NCI-H345 (cell line): ENCODE results near the gene ALDH4A1.
A peak's percentile ranks its signal among the peaks of the same experiment; 100 is the strongest.

Source experiments
- DNase-seq: peaks from one replicate; lab custom pipeline; 2025; lab: John Stamatoyannopoulos, UW

The ALDH4A1 gene

GRCh38 chr1:18939398-18940302 lies 37.3 kb upstream of the ALDH4A1 start:
- DNase-seq = no peak

GRCh38 chr1:18938707-18939070 lies 36.3 kb upstream of the ALDH4A1 start:
- no peak for DNase-seq

GRCh38 chr1:18938008-18938706 lies 35.8 kb upstream of the ALDH4A1 start:
- DNase-seq = no peak

GRCh38 chr1:18937539-18937938 lies 35.2 kb upstream of the ALDH4A1 start:
- DNase-seq = no peak

GRCh38 chr1:18936814-18937481 lies 34.6 kb upstream of the ALDH4A1 start:
- no peak for DNase-seq

GRCh38 chr1:18936471-18936813 lies 34.1 kb upstream of the ALDH4A1 start:
- DNase-seq = no peak

- peak; percentile 81 for DNase-seq
Observed at GRCh38 chr1:18934205-18935000, 32.0 kb upstream of the ALDH4A1 start.

- DNase-seq = no peak
Observed at GRCh38 chr1:18932879-18933278, 30.5 kb upstream of the ALDH4A1 start.

GRCh38 chr1:18932387-18932786 lies 30.0 kb upstream of the ALDH4A1 start:
- DNase-seq = no peak

- no peak for DNase-seq
Observed at GRCh38 chr1:18931730-18932129, 29.4 kb upstream of the ALDH4A1 start.

GRCh38 chr1:18929686-18930085 lies 27.3 kb upstream of the ALDH4A1 start:
- DNase-seq = no peak

- no peak for DNase-seq
Observed at GRCh38 chr1:18928985-18929384, 26.6 kb upstream of the ALDH4A1 start.

GRCh38 chr1:18928406-18928805 lies 26.1 kb upstream of the ALDH4A1 start:
- DNase-seq = no peak

GRCh38 chr1:18927654-18928272 lies 25.4 kb upstream of the ALDH4A1 start:
- no peak for DNase-seq

GRCh38 chr1:18927082-18927653 lies 24.8 kb upstream of the ALDH4A1 start:
- no peak for DNase-seq

- DNase-seq = no peak
Observed at GRCh38 chr1:18926315-18927081, 24.1 kb upstream of the ALDH4A1 start.

GRCh38 chr1:18925279-18925678 lies 22.9 kb upstream of the ALDH4A1 start:
- DNase-seq = no peak

- peak; percentile 51 for DNase-seq
Observed at GRCh38 chr1:18924221-18924691, 21.9 kb upstream of the ALDH4A1 start.

GRCh38 chr1:18923756-18924211 lies 21.4 kb upstream of the ALDH4A1 start:
- DNase-seq = peak; percentile 60
